H1 (cell line): ENCODE measurements around the gene P2RY8. TPM values are rescaled to one million over a fixed set of nuclear protein-coding genes. Genes with fewer than 3 reads are reported as not detected.

ENCODE experiments used
- CTCF ChIA-PET: fragments of 300-600 bp; sonication (Branson Sonifier 250); formaldehyde crosslinking; loops from one replicate; lab custom pipeline; 2021; ENCODE audit not compliant: partially characterized antibody; lab: Charles Lee
- POLR2A ChIA-PET: fragments of 300-600 bp; sonication (Branson Sonifier 250); formaldehyde crosslinking; loops from one replicate; lab custom pipeline; 2021; ENCODE audit warnings: inconsistent platforms; ENCODE audit not compliant: partially characterized antibody; lab: Charles Lee
- DNase-seq, 2 experiments: peaks; one replicate each; pipeline versions ENCODE4 v3.0.0 to v3.0.0-alpha.2; 2010 to 2022; ENCODE audit warnings: low spot score in 2 of 2, low read depth in 1 of 2, mixed read lengths in 1 of 2
- FAIRE-seq: peaks from 2 replicates; lab custom pipeline; 2011; peaks lifted over from hg19 to GRCh38; lab: Jason Lieb, UNC
- H2AFZ ChIP-seq: 2 replicates; pipeline ENCODE4 v1.8.1; 2012; ENCODE audit warnings: low read length, inconsistent platforms
- H2AK5ac ChIP-seq: 2 replicates; pipeline ENCODE4 v1.6.1; 2013; ENCODE audit warnings: low read depth, low read length
- H2BK120ac ChIP-seq: replicated peaks from 2 replicates; pipeline ENCODE3; 2013; ENCODE audit warnings: low read depth, low read length, inconsistent platforms
- H2BK12ac ChIP-seq: 2 replicates; pipeline ENCODE4 v1.6.1; 2013; ENCODE audit warnings: low read depth, low read length
- H2BK15ac ChIP-seq: 2 replicates; pipeline ENCODE4 v1.6.1; 2013; ENCODE audit warnings: low read length
- H2BK20ac ChIP-seq: 2 replicates; pipeline ENCODE4 v1.6.1; 2013; ENCODE audit warnings: low read length
- H2BK5ac ChIP-seq: 2 replicates; pipeline ENCODE4 v1.6.1; 2013; ENCODE audit warnings: low read depth, low read length
- H3K14ac ChIP-seq: 2 replicates; pipeline ENCODE4 v1.6.1; 2013; ENCODE audit warnings: inconsistent platforms; ENCODE audit not compliant: insufficient read length
- H3K18ac ChIP-seq: 2 replicates; pipeline ENCODE4 v1.6.1; 2013; ENCODE audit warnings: low read length; ENCODE audit errors: extremely low read depth
- H3K23ac ChIP-seq: 2 replicates; pipeline ENCODE4 v1.6.1; 2013; ENCODE audit warnings: inconsistent platforms; ENCODE audit not compliant: insufficient read length
- H3K23me2 ChIP-seq: 2 replicates; pipeline ENCODE4 v1.6.1; 2013; ENCODE audit warnings: low read depth, low read length
- H3K27ac ChIP-seq: 2 replicates; pipeline ENCODE4 v1.6.1; 2011; ENCODE audit warnings: low read depth, low read length, inconsistent platforms
- H3K27me3 ChIP-seq, 4 experiments: replicated peaks in 1 of 4; 1 replicate in 1 of 4; 2 replicates in 3 of 4; pipeline versions ENCODE4 v1.6.1 to v1.8.1; 2011 to 2013; ENCODE audit warnings: low read length in 3 of 4, mild to moderate bottlenecking in 3 of 4, inconsistent platforms in 2 of 4, mixed read lengths in 2 of 4, moderate library complexity in 1 of 4; ENCODE audit not compliant: control insufficient read depth in 3 of 4, insufficient read depth in 3 of 4; ENCODE audit errors: extremely low read depth in 1 of 4
- H3K36me3 ChIP-seq, 4 experiments: 2 replicates each; pipeline versions ENCODE4 v1.6.1 to v1.8.1; 2011 to 2013; ENCODE audit warnings: mild to moderate bottlenecking in 4 of 4, low read length in 3 of 4, moderate library complexity in 2 of 4, control low read depth in 1 of 4, inconsistent platforms in 1 of 4; ENCODE audit not compliant: insufficient read depth in 4 of 4, control insufficient read depth in 2 of 4
- H3K4ac ChIP-seq: replicated peaks from 2 replicates; pipeline ENCODE3; 2013; ENCODE audit warnings: low read length, low read depth, mixed read lengths, inconsistent platforms; ENCODE audit not compliant: insufficient read length
- H3K4me1 ChIP-seq, 4 experiments: replicated peaks in 1 of 4; 1 replicate in 1 of 4; 2 replicates in 3 of 4; pipeline versions ENCODE4 v1.6.1 to v1.8.1; 2011 to 2013; ENCODE audit warnings: low read length in 3 of 4, inconsistent platforms in 2 of 4, mixed read lengths in 1 of 4; ENCODE audit not compliant: insufficient read depth in 4 of 4, control insufficient read depth in 3 of 4
- H3K4me2 ChIP-seq, 2 experiments: 2 replicates each; pipeline versions ENCODE4 v1.6.1 to v1.8.1; 2011 to 2013; ENCODE audit warnings: low read depth in 2 of 2, low read length in 2 of 2, control low read depth in 1 of 2, inconsistent platforms in 1 of 2, mild to moderate bottlenecking in 1 of 2; ENCODE audit not compliant: insufficient read depth in 1 of 2
- H3K4me3 ChIP-seq, 4 experiments: fragments of 200-600, 300-600 bp in 1 of 4; sonication (generic), shearing (Covaris generic), sonication (Bioruptor Twin) in 1 of 4; 2 replicates each; pipeline versions ENCODE4 v1.5.1 to v1.8.1; 2011 to 2016; ENCODE audit warnings: low read length in 4 of 4, low read depth in 3 of 4, control low read depth in 2 of 4, inconsistent platforms in 2 of 4, mild to moderate bottlenecking in 2 of 4, mixed read lengths in 1 of 4, moderate library complexity in 1 of 4; ENCODE audit not compliant: insufficient read depth in 2 of 4; ENCODE audit errors: extremely low read depth in 1 of 4
- H3K56ac ChIP-seq: replicated peaks from 2 replicates; pipeline ENCODE3; 2013; ENCODE audit warnings: low read depth, mild to moderate bottlenecking, mixed read lengths, low read length, inconsistent platforms; ENCODE audit not compliant: insufficient read length
- H3K79me1 ChIP-seq: 2 replicates; pipeline ENCODE4 v1.6.1; 2013; ENCODE audit warnings: low read depth, low read length, control low read depth
- H3K79me2 ChIP-seq, 2 experiments: 2 replicates each; pipeline versions ENCODE4 v1.6.1 to v1.8.1; 2012 to 2013; ENCODE audit warnings: low read length in 2 of 2, mild to moderate bottlenecking in 2 of 2, inconsistent platforms in 1 of 2; ENCODE audit not compliant: insufficient read depth in 2 of 2, control insufficient read depth in 1 of 2
- H3K9ac ChIP-seq, 4 experiments: replicated peaks in 1 of 4; 1 replicate in 1 of 4; 2 replicates in 3 of 4; pipeline versions ENCODE4 v1.6.1 to v1.8.1; 2011 to 2013; ENCODE audit warnings: low read depth in 3 of 4, low read length in 3 of 4, control low read depth in 2 of 4, mild to moderate bottlenecking in 2 of 4, moderate library complexity in 2 of 4, inconsistent platforms in 1 of 4; ENCODE audit errors: extremely low read depth in 1 of 4
- H3K9me3 ChIP-seq, 2 experiments: 2 replicates each; pipeline versions ENCODE4 v1.6.1 to v1.8.1; 2012 to 2013; ENCODE audit warnings: mild to moderate bottlenecking in 2 of 2, moderate library complexity in 2 of 2, control low read depth in 1 of 2, inconsistent platforms in 1 of 2, low read depth in 1 of 2, low read length in 1 of 2, mixed read lengths in 1 of 2; ENCODE audit not compliant: insufficient read depth in 2 of 2
- H4K20me1 ChIP-seq, 2 experiments: replicated peaks in 1 of 2; 2 replicates each; pipeline versions ENCODE3 to v1.8.1; 2011 to 2013; ENCODE audit warnings: inconsistent platforms in 2 of 2, low read length in 2 of 2, mild to moderate bottlenecking in 1 of 2; ENCODE audit not compliant: insufficient read depth in 2 of 2, control insufficient read depth in 1 of 2
- H4K5ac ChIP-seq: 2 replicates; pipeline ENCODE4 v1.6.1; 2013; ENCODE audit warnings: low read length, low read depth, mixed read lengths, inconsistent platforms; ENCODE audit not compliant: insufficient read length
- H4K8ac ChIP-seq: 2 replicates; pipeline ENCODE4 v1.8.0; 2013; ENCODE audit warnings: mild to moderate bottlenecking, moderate library complexity, low read length, inconsistent platforms; ENCODE audit not compliant: insufficient read depth; ENCODE audit errors: extremely low read depth
- H4K91ac ChIP-seq: replicated peaks from 2 replicates; pipeline ENCODE3; 2013; ENCODE audit warnings: low read length, mixed read lengths, inconsistent platforms; ENCODE audit not compliant: insufficient read length
- POLR2AphosphoS5 ChIP-seq: IDR thresholded peaks from 2 replicates; pipeline ENCODE4 v1.6.1; 2011; ENCODE audit warnings: low read depth, low read length
- POU5F1 ChIP-seq: IDR thresholded peaks from 2 replicates; pipeline ENCODE4 v1.6.1; 2011; ENCODE audit warnings: low read depth, mild to moderate bottlenecking, low read length, moderate library complexity
- WGBS, 2 experiments: shearing (Covaris generic) in 1 of 2; methylation state at CpG; one replicate each; pipeline versions ENCODE4 v1.1.6 to v1.1.7; 2013 to 2015; ENCODE audit warnings: low lambda C conversion rate in 2 of 2, mixed read lengths in 2 of 2, inconsistent platforms in 1 of 2, low coverage in 1 of 2, missing lambda C conversion rate in 1 of 2; ENCODE audit not compliant: insufficient replicate concordance in 2 of 2, insufficient coverage in 1 of 2, insufficient read length in 1 of 2; ENCODE audit errors: extremely low coverage in 1 of 2, missing lambda C conversion rate in 1 of 2; 5-methylcytosine and 5-hydroxymethylcytosine counted together
- polyA plus RNA-seq, 7 experiments: library from polyadenylated mRNA; depleted of rRNA in 3 of 7; stranded (reverse) in 5 of 7; unstranded in 2 of 7; fragments of >200 nt in 5 of 7; fragments of 200-250 nt in 2 of 7; gene quantifications; 1 replicate in 5 of 7; 2 replicates in 1 of 7; 4 replicates in 1 of 7; pipeline versions ENCODE4 v1.2.1 to v1.2.3, GENCODE V29; 2011 to 2013; ENCODE audit warnings: missing spikeins in 2 of 7, mixed read lengths in 2 of 7
- total RNA-seq: library from RNA; stranded (reverse); fragmentation: NEBNext Ultra II Directional; extraction: Animal tissue kit (Norgen Biotek cat#: 25700); gene quantifications from 2 replicates; pipeline ENCODE4 v1.2.1, GENCODE V29; 2021

Gene P2RY8
- total and polyA plus RNA-seq, 2 of the 8 experiments (the other 6 are each of a cell fraction or from before 2014, with no cell fraction given) = 0.09 to 0.15 TPM

GRCh38 chrX:1416965-1417760 lies 119.8 kb downstream of the P2RY8 start:
- Histone ChIP-seq H3K18ac (no peak overlapping the region), H3K4me3 (no peak overlapping the region), H4K91ac (no peak overlapping the region), H3K14ac (no peak overlapping the region), H2AK5ac (no peak overlapping the region), H3K79me2 (no peaks in the 10 kb centered on the region; a peak in 1 of 4 replicates), H2BK5ac (peak overlapping the region; percentile 1; the same call in 1 of the 2 replicates), H3K4me2 (no peak overlapping the region), H4K20me1 (peaks cover 6 to 28% of the 10 kb centered on the region in 2 experiments), H3K79me1 (peaks cover 2% of the 10 kb centered on the region), H4K8ac (no peak overlapping the region), H2AFZ (no peak overlapping the region), H3K27ac (no peak overlapping the region), H2BK15ac (peak overlapping the region; percentile 83; the same call in 1 of the 2 replicates), H3K23ac (no peak overlapping the region), H3K27me3 (no peaks in the 10 kb centered on the region), H4K5ac (no peak overlapping the region), H3K4ac (no peak overlapping the region), H3K56ac (no peak overlapping the region), H3K9ac (no peak overlapping the region), H3K36me3 (peaks cover 34 to 71% (median 59%) of the 10 kb centered on the region in 4 experiments), H2BK120ac (no peak overlapping the region), H3K9me3 (peaks cover 0 to 4% of the 10 kb centered on the region in 2 experiments; a peak in 1 of 4 replicates), H3K23me2 (0 out of 2 replicates have a peak, but pooled peaks cover 4% of the 10 kb centered on the region), H2BK12ac (no peak overlapping the region), H2BK20ac (no peak overlapping the region), H3K4me1 (no peaks in the 10 kb centered on the region)
- TF ChIP-seq POU5F1 = no peak
- peak; percentile 25; the same call in 1 of the 2 replicates for TF ChIP-seq POLR2AphosphoS5
- ChIA-PET POLR2A (no interaction called here), CTCF (no interaction called here)
- no peak for DNase-seq
- FAIRE-seq = no peak
- WGBS, 2 experiments = 66% methylated on average over 14 of the region's 14 CpGs; no CpG with 5 or more reads in 1 of the 2 experiments
